ENCODE results near the gene TDRD15.

Gene TDRD15

DNA sequence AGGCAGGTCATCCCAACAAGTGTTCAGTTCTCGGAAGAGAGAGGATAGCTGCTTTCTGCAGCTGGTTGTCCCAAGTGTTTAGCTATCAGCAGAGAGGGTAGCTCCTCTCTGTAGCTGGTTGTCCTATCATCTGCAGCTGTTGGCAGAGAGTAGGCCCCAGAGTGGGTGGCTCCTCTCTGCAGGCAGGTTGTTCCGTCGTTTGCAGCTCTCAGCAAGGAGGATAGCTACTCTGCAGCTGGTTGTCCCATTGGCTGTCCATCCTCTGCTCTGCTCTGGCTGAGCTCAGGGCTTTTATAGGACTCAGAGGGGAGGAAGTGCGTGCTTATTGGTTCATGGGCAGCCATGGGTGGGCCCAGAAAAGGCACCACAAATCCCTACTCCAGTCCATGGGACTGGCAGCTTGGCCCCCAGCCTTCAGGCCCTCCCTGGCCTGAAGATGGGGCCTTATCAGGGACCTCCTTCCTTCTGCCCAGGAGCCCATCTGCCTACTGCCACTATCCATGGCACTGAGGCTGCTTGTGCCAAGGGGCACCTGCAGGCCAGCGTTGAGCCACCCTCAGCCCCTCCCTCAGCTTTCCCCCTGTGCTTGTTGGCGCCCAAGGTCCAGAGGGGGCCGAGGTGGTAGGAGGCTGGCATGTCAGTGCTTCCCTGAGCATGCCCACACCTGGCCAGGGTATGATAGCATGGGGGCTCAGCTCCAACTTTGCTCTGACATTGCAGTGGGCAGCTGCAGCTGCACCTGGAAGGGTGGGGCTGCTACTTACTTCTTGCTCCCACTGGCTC, 38.3 kb downstream of the TDRD15 start:
- Histone ChIP-seq H3K4me2 (no peak overlapping the region), H4K20me1 (no peaks in the 10 kb centered on the region), H3K9ac (no peak overlapping the region), H3K27ac (no peak overlapping the region), H3K36me3 (no peaks in the 10 kb centered on the region), H3K4me1 (no peaks in the 10 kb centered on the region), H3K4me3 (no peak overlapping the region), H3K27me3 (no peaks in the 10 kb centered on the region), H3K9me3 (replicated peaks in 1 of 11) (peaks cover 0 to 19% (median 14%) of the 10 kb centered on the region in 11 experiments; a peak in 14 of 22 replicates)
- TF ChIP-seq Cebpa-rat (IDR thresholded peaks at IDR 0.05): no peak

- Histone ChIP-seq H3K9ac (no peak overlapping the region), H3K36me3 (no peaks in the 10 kb centered on the region), H4K20me1 (no peaks in the 10 kb centered on the region), H3K4me1 (no peaks in the 10 kb centered on the region), H3K9me3 (replicated peaks in 1 of 11) (peaks cover 0 to 19% (median 14%) of the 10 kb centered on the region in 11 experiments; a peak in 14 of 22 replicates), H3K27ac (no peak overlapping the region), H3K4me2 (no peak overlapping the region), H3K4me3 (no peak overlapping the region), H3K27me3 (no peaks in the 10 kb centered on the region)
- no peak for TF ChIP-seq Cebpa-rat (IDR thresholded peaks at IDR 0.05)
Measured at GRCh38 chr2:21162615-21162878, 38.8 kb downstream of the TDRD15 start.

DNA sequence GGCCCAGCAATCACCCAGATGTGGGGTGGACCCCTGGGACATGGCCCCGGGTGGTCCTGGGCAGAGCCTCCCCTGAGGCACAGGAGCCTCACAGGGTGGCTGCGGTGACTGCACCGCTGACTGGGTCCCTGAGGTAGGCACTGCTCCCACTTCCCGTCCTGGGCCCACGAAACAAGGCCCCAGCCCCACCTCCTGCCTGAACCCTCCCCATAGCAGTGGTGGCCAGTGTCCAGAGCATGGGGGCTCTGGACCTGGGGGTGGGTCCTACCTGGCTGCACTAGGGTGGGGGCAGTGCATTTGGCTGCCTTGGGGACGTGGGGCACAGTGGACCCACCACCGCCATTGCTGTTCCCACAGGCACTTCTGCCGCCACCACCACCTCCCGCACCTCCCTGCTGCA, 39.4 kb downstream of the TDRD15 start:
- H3K27me3 ChIP-seq: no peaks in the 10 kb centered on the region
- no peak overlapping the region for H3K4me2 ChIP-seq
- H3K27ac ChIP-seq: no peak overlapping the region
- no peaks in the 10 kb centered on the region for H3K4me1 ChIP-seq
- H3K4me3 ChIP-seq: no peak overlapping the region
- no peak overlapping the region for H3K9ac ChIP-seq
- TF ChIP-seq Cebpa-rat (IDR thresholded peaks at IDR 0.05): no peak
- H3K9me3 ChIP-seq (replicated peaks in 1 of 11): peaks cover 0 to 19% (median 14%) of the 10 kb centered on the region in 11 experiments; a peak in 14 of 22 replicates
- no peaks in the 10 kb centered on the region for H4K20me1 ChIP-seq
- H3K36me3 ChIP-seq: no peaks in the 10 kb centered on the region

DNA sequence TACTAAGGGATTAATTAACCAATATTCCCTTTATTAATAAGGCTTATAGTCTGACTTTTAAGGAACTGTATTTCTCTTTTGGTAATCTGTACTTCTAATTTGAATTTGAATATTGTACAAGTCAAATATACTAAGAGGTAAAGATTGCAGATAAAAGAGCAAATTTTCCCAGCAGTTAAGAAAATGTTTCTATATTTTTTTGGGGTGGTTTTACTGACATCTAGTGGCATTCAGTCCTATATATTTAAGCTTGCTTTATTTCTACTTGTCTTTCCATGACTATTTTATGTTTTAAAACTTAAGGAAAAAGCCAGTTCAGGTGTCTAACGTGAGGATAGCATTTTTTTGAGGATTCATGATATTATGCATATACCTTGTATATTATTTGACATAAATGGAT, 41.6 kb downstream of the TDRD15 start:
- Histone ChIP-seq H3K27ac (no peak overlapping the region), H3K4me3 (no peak overlapping the region), H3K36me3 (no peaks in the 10 kb centered on the region), H4K20me1 (no peaks in the 10 kb centered on the region), H3K4me2 (no peak overlapping the region), H3K9ac (no peak overlapping the region), H3K27me3 (no peaks in the 10 kb centered on the region), H3K4me1 (no peaks in the 10 kb centered on the region), H3K9me3 (replicated peaks in 1 of 11) (peaks cover 0 to 19% (median 14%) of the 10 kb centered on the region in 11 experiments; a peak in 14 of 22 replicates)
- TF ChIP-seq Cebpa-rat (IDR thresholded peaks at IDR 0.05): no peak

DNA sequence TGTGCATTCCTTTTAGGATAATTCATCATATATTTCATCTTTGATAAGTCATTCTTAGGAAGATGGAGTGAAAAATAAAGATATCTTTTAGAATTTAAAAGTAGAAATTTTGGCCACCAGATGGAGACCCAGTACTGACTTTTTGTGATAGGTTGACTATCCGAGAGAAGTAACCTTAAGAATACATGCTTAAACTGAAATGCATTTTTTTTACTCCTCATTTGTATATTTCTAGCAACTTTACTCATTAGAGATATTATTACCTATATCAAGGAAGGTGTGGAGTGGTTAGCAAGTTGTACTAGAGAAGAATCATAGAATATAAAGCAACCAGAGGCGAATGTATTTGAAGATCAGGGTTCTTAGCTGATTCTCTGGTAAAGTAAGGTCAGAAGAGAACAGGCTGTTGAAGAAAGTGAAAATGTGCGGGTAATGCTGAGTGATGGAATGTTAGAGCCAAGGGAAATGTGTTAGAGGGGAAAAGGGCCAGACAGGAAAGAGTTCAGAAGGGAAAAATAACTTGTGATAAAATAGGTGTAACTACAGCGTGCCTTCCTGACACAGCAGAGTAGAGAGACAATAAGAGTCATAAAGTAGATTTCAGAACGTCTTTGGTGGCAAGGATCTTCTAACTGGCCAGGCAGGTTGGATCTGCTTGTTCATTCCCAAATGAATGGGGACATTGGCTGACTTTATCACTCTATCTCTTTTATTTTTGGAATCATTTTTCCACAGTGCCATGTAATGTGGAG, 52.3 kb downstream of the TDRD15 start:
- no peaks in the 10 kb centered on the region for H3K36me3 ChIP-seq
- H3K4me3 ChIP-seq: no peak overlapping the region
- H3K4me2 ChIP-seq: no peak overlapping the region
- no peaks in the 10 kb centered on the region for H3K9me3 ChIP-seq (replicated peaks in 1 of 11)
- no peaks in the 10 kb centered on the region for H3K4me1 ChIP-seq
- H3K27ac ChIP-seq: no peak overlapping the region
- no peak for TF ChIP-seq Cebpa-rat (IDR thresholded peaks at IDR 0.05)
- H3K9ac ChIP-seq: no peak overlapping the region
- no peaks in the 10 kb centered on the region for H4K20me1 ChIP-seq
- no peaks in the 10 kb centered on the region for H3K27me3 ChIP-seq

GRCh38 chr2:21181957-21182356, 58.2 kb downstream of the TDRD15 start:
- Histone ChIP-seq H4K20me1 (no peaks in the 10 kb centered on the region), H3K27me3 (no peaks in the 10 kb centered on the region), H3K9me3 (replicated peaks in 1 of 11) (no peaks in the 10 kb centered on the region), H3K4me3 (no peak overlapping the region), H3K4me1 (no peaks in the 10 kb centered on the region), H3K36me3 (no peaks in the 10 kb centered on the region), H3K27ac (no peak overlapping the region), H3K4me2 (no peak overlapping the region), H3K9ac (no peak overlapping the region)
- TF ChIP-seq Cebpa-rat (IDR thresholded peaks at IDR 0.05): no peak

DNA sequence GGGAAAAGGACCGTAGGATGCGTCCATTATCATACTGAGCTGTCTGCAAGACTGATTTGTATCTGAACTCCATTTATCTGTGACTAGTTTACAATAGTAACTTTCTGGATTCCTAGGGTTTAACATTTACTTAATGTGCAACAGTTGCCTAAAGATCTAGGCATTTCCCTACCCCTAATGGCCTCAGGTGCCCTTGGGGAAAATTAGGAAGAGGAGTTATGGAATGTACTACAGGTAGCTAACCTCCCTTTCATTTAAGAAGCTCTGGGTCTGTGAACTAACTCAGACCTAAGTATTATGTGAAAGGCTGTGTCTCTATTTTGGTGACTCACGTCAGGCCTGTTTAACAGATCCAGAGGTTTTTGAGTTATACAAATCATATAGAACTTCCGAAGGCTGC, 59.5 kb downstream of the TDRD15 start:
- Histone ChIP-seq H3K4me2 (no peak overlapping the region), H3K27ac (no peak overlapping the region), H3K27me3 (no peaks in the 10 kb centered on the region), H3K9me3 (replicated peaks in 1 of 11) (no peaks in the 10 kb centered on the region), H3K36me3 (no peaks in the 10 kb centered on the region), H3K9ac (no peak overlapping the region), H3K4me3 (no peak overlapping the region), H4K20me1 (no peaks in the 10 kb centered on the region), H3K4me1 (no peaks in the 10 kb centered on the region)
- no peak for TF ChIP-seq Cebpa-rat (IDR thresholded peaks at IDR 0.05)

GRCh38 chr2:21183726-21184125, 60.0 kb downstream of the TDRD15 start:
- Histone ChIP-seq H3K36me3 (no peaks in the 10 kb centered on the region), H4K20me1 (no peaks in the 10 kb centered on the region), H3K27me3 (no peaks in the 10 kb centered on the region), H3K9ac (no peak overlapping the region), H3K4me3 (no peak overlapping the region), H3K9me3 (replicated peaks in 1 of 11) (no peaks in the 10 kb centered on the region), H3K4me2 (no peak overlapping the region), H3K4me1 (no peaks in the 10 kb centered on the region), H3K27ac (no peak overlapping the region)
- no peak for TF ChIP-seq Cebpa-rat (IDR thresholded peaks at IDR 0.05)

DNA sequence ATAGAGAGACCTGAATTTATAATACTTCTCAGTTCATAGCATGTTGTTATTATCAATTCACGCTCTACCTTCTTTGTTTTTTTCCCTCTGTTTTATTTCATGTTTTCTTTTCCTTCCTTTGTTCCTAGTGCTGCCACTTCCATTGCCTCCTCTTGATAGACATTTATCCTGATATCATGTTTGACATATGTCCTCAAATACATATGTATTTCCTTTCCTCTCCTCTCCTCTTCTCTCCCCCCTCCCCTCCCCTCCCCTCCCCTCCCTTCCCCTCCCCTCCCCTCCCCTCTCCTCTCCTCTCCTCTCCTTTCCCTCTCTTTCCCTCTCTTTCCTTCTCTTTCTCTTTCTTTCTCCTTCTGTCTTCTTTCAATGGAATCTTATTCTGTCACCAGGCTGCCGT, 67.8 kb downstream of the TDRD15 start:
- Histone ChIP-seq H3K4me3 (no peak overlapping the region), H3K9ac (no peak overlapping the region), H3K36me3 (no peaks in the 10 kb centered on the region), H3K4me2 (no peak overlapping the region), H3K4me1 (no peaks in the 10 kb centered on the region), H3K9me3 (replicated peaks in 1 of 11) (no peaks in the 10 kb centered on the region), H4K20me1 (no peaks in the 10 kb centered on the region), H3K27me3 (no peaks in the 10 kb centered on the region), H3K27ac (no peak overlapping the region)
- no peak for TF ChIP-seq Cebpa-rat (IDR thresholded peaks at IDR 0.05)

Data from BLaER1 treated with 17β-estradiol and CSF1 and Interleukin-3, amounts not matched to agents 10 nM and 100 nM (cell line).